Frontal cortex (tissue), 1 donor: ENCODE data around the gene PCSK4. TPM values are rescaled to one million over a fixed set of nuclear protein-coding genes. Genes with fewer than 3 reads are reported as not detected.

Source experiments
- total RNA-seq: library from RNA; depleted of rRNA; stranded (reverse); fragments of >200 nt; gene quantifications from one replicate; pipeline ENCODE4 v1.2.3, GENCODE V29; 2014

Gene PCSK4
- total RNA-seq, 1 donor from 2014 or later: 3.7 TPM

Other genes starting within 250 kb of the PCSK4 start
- gene ATP5F1D, start 248.6 kb downstream of the PCSK4 start, total RNA-seq: 11.0 TPM
- 14.3 TPM for gene MIDN, start 241.8 kb downstream of the PCSK4 start, total RNA-seq
- 573 TPM for gene CIRBP, start 221.0 kb downstream of the PCSK4 start, total RNA-seq
- 8.6 TPM for gene FAM174C, start 214.8 kb downstream of the PCSK4 start, total RNA-seq
- 13.0 TPM for gene EFNA2, start 204.5 kb downstream of the PCSK4 start, total RNA-seq
- gene NDUFS7, start 106.4 kb downstream of the PCSK4 start, total RNA-seq: 27.7 TPM
- gene GAMT, start 88.8 kb downstream of the PCSK4 start, total RNA-seq: 15.5 TPM
- gene DAZAP1, start 82.8 kb downstream of the PCSK4 start, total RNA-seq: 43.6 TPM
- 276 TPM for gene RPS15, start 52.0 kb downstream of the PCSK4 start, total RNA-seq
- gene APC2, start 40.2 kb downstream of the PCSK4 start, total RNA-seq: 116 TPM
- 17.9 TPM for gene C19orf25, start 11.1 kb downstream of the PCSK4 start, total RNA-seq
- gene REEP6, start 831 bp upstream of the PCSK4 start, total RNA-seq: 2.4 TPM
- gene ADAMTSL5, start 22.7 kb upstream of the PCSK4 start, total RNA-seq: under 0.01 TPM
- not detected for gene PLK5, start 33.7 kb upstream of the PCSK4 start, total RNA-seq
- 55.0 TPM for gene MEX3D, start 78.0 kb upstream of the PCSK4 start, total RNA-seq
- gene MBD3, start 102.5 kb upstream of the PCSK4 start, total RNA-seq: 50.1 TPM
- gene UQCR11, start 115.1 kb upstream of the PCSK4 start, total RNA-seq: 65.6 TPM
- 16.7 TPM for gene TCF3, start 162.3 kb upstream of the PCSK4 start, total RNA-seq